ENCODE measurements around the gene RAD51B.

DNA sequence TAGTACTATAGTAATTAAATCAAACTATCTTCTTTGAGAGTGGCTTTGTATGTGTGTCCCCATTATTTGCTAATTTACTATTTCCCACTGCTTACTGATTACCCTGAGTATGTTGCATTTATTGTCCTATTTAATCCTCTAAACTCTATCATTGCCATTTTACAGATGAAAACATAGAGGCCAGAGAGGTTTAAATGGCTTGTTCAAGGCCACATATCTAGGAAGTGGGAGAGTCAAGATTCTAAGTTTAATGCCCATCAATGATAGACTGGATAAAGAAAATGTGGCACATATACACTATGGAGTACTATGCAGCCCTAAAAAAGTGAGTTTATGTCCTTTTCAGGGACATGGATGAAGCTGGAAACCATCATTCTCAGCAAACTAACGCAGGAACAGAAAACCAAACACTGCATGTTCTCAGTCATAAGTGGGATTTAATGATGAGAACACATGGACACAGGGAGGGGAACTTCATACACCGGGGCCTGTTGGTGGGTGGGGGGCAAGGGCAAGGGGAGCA is 553.6 kb downstream of the RAD51B start:
- TF ChIP-seq EZH2 (IDR thresholded peaks at IDR 0.05; ENCODE audit: low read length), result no peak
- TF ChIP-seq, protein P1, sequence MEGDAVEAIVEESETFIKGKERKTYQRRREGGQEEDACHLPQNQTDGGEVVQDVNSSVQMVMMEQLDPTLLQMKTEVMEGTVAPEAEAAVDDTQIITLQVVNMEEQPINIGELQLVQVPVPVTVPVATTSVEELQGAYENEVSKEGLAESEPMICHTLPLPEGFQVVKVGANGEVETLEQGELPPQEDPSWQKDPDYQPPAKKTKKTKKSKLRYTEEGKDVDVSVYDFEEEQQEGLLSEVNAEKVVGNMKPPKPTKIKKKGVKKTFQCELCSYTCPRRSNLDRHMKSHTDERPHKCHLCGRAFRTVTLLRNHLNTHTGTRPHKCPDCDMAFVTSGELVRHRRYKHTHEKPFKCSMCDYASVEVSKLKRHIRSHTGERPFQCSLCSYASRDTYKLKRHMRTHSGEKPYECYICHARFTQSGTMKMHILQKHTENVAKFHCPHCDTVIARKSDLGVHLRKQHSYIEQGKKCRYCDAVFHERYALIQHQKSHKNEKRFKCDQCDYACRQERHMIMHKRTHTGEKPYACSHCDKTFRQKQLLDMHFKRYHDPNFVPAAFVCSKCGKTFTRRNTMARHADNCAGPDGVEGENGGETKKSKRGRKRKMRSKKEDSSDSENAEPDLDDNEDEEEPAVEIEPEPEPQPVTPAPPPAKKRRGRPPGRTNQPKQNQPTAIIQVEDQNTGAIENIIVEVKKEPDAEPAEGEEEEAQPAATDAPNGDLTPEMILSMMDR (optimal IDR thresholded peaks at IDR 0.05 in 1 of 3, IDR thresholded peaks at IDR 0.05 in 1 of 3, conservative IDR thresholded peaks at IDR 0.05 in 1 of 3; ENCODE audit: extremely low read depth in 1 of 3, insufficient read depth in 2 of 3, low read length in 3 of 3), result no peak

Data from keratinocyte (primary cell).